GM10847 (cell line): Measurements from ENCODE around the gene GFRA1.

ENCODE experiments used
- POLR2A ChIP-seq: IDR thresholded peaks from 2 replicates; pipeline ENCODE4 v1.6.1; 2011; ENCODE audit not compliant: insufficient read length; ENCODE audit errors: extremely low read depth

GFRA1 gene

DNA sequence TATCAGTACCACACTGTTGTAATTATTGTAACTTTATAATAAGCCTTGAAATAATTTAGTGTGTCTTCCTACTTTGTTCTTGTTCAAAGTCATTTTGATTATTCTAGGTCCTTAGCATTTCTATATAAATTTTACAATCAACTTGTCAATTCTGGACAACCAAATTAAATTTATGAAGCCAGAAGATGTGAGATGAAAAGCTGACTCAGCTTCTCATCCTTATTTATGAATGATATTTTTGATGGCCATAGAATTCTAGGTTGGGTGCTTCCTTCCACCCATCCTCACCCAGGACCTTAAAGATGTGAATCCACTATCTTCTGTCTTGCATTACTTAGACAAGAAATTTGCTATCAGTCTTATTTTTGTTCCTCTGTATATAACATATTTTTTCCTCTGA, 261.1 kb downstream of the GFRA1 start:
- no peak for TF ChIP-seq POLR2A

GRCh38 chr10:116007256-116007891, 265.6 kb downstream of the GFRA1 start:
- TF ChIP-seq POLR2A: no peak
